AG04450 (cell line): Measurements from ENCODE around the gene MIPEP. TPM values are rescaled to one million over a fixed set of nuclear protein-coding genes. Genes with fewer than 3 reads are reported as not detected.

Experiments used
- CTCF ChIA-PET: fragments of 300-600, 350-600 bp; formaldehyde crosslinking; extraction: SDS; loops from one replicate; lab custom pipeline; 2022; ENCODE audit warnings: antibody characterized with exemption, inconsistent platforms; lab: Charles Lee
- POLR2A ChIA-PET: fragments of 350-600 bp; formaldehyde crosslinking; extraction: SDS; loops from one replicate; lab custom pipeline; 2021; ENCODE audit warnings: antibody characterized with exemption, inconsistent platforms; lab: Yijun Ruan, JAX
- DNase-seq: peaks from one replicate; pipeline ENCODE4 v3.0.0-alpha.2; 2011; ENCODE audit warnings: low read depth, low spot score
- H3K27ac ChIP-seq: one replicate; pipeline ENCODE4 v1.5.1; 2012; ENCODE audit warnings: low read depth, low read length, control low read depth
- H3K27me3 ChIP-seq: one replicate; pipeline ENCODE4 v1.6.0; 2012; ENCODE audit warnings: low read length; ENCODE audit not compliant: control insufficient read depth, insufficient read depth
- H3K4me3 ChIP-seq: 2 replicates; pipeline ENCODE4 v1.5.1; 2011; ENCODE audit warnings: mild to moderate bottlenecking, low read depth, low read length, control low read depth
- H3K9me3 ChIP-seq: 2 replicates; pipeline ENCODE4 v1.5.1; 2012; ENCODE audit warnings: low read length; ENCODE audit not compliant: control insufficient read depth, insufficient read depth
- polyA plus RNA-seq: library from polyadenylated mRNA; depleted of rRNA; stranded (reverse); fragments of >200 nt; gene quantifications from 2 replicates; pipeline ENCODE4 v1.2.3, GENCODE V29; 2011
- TF ChIP-seq, protein P1 (sequence below): IDR thresholded peaks from 2 replicates; pipeline ENCODE4 v1.5.1; 2011; ENCODE audit warnings: low read depth, low read length, control low read depth, inconsistent platforms

Gene MIPEP
- polyA plus RNA-seq, 1 experiment, result 40.8 TPM

DNA sequence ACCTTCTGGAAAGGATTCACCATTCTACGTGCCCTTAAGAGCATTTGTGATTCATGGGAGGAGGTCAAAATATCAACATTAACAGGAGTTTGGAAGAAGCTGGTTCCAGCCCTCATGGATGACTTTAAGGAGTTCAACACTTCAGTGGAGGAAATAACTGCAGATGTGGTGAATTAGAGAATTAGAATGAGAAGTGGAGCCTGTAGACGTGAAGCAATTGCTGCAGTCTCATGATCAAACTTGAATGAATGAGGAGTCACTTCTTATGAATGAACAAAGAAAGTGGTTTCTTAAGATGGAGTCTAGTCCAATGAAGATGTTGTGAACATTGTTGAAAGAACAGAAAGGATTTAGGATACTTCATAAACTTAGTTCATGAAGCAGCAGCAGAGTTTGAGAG lies 189.9 kb downstream of the MIPEP start:
- no peak overlapping the region for H3K27ac ChIP-seq
- DNase-seq, result no peak
- ChIA-PET CTCF (no interaction called here), POLR2A (interaction anchor here (0.7 kb wide), 1 partner anchor 26 kb away, joined by 3 read pairs; no protein-coding TSS in a partner anchor)
- TF ChIP-seq, protein P1, sequence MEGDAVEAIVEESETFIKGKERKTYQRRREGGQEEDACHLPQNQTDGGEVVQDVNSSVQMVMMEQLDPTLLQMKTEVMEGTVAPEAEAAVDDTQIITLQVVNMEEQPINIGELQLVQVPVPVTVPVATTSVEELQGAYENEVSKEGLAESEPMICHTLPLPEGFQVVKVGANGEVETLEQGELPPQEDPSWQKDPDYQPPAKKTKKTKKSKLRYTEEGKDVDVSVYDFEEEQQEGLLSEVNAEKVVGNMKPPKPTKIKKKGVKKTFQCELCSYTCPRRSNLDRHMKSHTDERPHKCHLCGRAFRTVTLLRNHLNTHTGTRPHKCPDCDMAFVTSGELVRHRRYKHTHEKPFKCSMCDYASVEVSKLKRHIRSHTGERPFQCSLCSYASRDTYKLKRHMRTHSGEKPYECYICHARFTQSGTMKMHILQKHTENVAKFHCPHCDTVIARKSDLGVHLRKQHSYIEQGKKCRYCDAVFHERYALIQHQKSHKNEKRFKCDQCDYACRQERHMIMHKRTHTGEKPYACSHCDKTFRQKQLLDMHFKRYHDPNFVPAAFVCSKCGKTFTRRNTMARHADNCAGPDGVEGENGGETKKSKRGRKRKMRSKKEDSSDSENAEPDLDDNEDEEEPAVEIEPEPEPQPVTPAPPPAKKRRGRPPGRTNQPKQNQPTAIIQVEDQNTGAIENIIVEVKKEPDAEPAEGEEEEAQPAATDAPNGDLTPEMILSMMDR, result no peak
- peaks cover 19% of the 10 kb centered on the region; the same call in 1 of the 2 replicates for H3K9me3 ChIP-seq
- no peaks in the 10 kb centered on the region for H3K27me3 ChIP-seq
- no peak overlapping the region for H3K4me3 ChIP-seq

DNA sequence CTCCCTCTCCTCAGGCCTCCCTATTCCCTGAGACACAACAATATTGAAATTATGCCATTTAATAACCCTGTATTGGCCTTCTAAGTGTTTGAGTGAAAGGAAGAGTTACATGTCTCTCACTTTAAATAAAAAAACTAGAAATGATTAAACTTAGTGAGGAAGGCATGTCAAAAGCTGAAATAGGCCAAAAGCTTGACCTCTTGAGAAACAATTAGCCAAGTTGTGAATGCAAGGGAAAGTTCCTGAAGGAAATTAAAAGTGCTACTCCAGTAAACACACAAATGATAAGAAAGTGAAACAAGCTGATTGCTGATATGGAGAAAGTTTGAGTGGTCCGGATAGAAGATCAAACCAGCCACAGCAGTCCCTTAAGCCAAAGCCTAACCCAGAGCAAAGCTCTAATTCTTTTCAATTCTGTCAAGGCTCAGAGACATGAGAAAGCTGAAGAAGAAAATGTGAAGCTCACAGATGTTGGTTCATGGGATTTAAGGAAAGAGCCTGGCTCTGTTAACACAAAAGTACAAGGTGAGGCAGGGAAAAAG lies 191.4 kb downstream of the MIPEP start:
- DNase-seq, result no peak
- ChIA-PET CTCF (interaction anchor here (0.8 kb wide), 1 partner anchor 10 kb away, joined by 3 read pairs; no protein-coding TSS in a partner anchor), POLR2A (interaction anchor here (0.6 to 1.1 kb wide), 2 partner anchors 17 to 25 kb away, joined by 3 to 5 read pairs; no protein-coding TSS in a partner anchor)
- no peaks in the 10 kb centered on the region for H3K27me3 ChIP-seq
- H3K9me3 ChIP-seq, result peaks cover 19% of the 10 kb centered on the region; the same call in 1 of the 2 replicates
- TF ChIP-seq, protein P1, result no peak
- H3K27ac ChIP-seq, result no peak overlapping the region
- H3K4me3 ChIP-seq, result no peak overlapping the region

GRCh38 chr13:23696610-23697009 lies 192.6 kb downstream of the MIPEP start:
- Histone ChIP-seq H3K27me3 (no peaks in the 10 kb centered on the region), H3K4me3 (no peak overlapping the region), H3K9me3 (peaks cover 16% of the 10 kb centered on the region; the same call in 1 of the 2 replicates), H3K27ac (no peak overlapping the region)
- POLR2A ChIA-PET, result no interaction called here
- DNase-seq, result no peak
- CTCF ChIA-PET, result interaction anchor here (0.8 kb wide), 1 partner anchor 56 kb away, joined by 3 read pairs; no protein-coding TSS in a partner anchor
- TF ChIP-seq, protein P1, result no peak

DNA sequence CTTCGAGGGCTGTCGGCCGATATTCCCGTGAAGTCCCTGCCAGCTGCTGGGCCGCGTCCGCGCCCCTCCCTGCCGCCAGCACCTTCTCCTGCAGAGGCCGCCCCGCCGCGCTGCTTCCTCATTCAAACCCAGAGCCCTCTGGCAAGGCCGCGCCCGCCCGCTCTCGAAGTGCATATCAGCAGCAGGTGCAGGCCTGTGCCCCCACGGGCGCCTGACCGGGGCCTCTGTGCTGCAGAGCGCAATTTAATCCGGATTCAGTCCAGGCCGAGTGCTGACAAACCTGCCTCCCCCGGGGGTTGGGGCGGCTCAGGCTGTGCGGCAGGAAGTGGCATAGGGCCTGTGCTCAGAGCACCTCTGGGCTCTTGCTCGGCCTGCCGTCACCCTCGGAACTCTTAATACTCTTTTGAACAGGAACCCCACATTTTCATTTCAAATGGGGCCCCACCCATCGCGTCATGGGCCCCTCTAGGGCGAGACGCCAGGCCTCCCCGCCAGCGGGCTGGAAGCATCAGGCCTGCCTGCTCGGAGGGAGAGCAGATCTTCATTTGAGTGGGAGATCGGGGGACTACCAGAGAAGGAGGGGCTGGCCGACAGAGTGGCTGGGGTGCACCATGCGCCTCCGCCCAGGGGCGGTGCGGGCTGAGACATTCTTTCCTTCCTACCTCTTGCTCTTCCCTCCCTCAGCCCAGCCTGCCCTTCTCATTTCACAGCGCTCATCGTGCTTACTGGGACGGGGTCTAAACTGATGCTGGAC lies 193.3 kb downstream of the MIPEP start:
- TF ChIP-seq, protein P1, result no peak
- DNase-seq, result no peak
- peaks cover 16% of the 10 kb centered on the region; the same call in 1 of the 2 replicates for H3K9me3 ChIP-seq
- H3K4me3 ChIP-seq, result no peak overlapping the region
- no peak overlapping the region for H3K27ac ChIP-seq
- ChIA-PET CTCF (interaction anchor here (0.8 kb wide), 1 partner anchor 57 kb away, joined by 3 read pairs; no protein-coding TSS in a partner anchor), POLR2A (no interaction called here)
- no peaks in the 10 kb centered on the region for H3K27me3 ChIP-seq

- peaks cover 16% of the 10 kb centered on the region; the same call in 1 of the 2 replicates for H3K9me3 ChIP-seq
- H3K4me3 ChIP-seq, result no peak overlapping the region
- ChIA-PET POLR2A (no interaction called here), CTCF (no interaction called here)
- no peak overlapping the region for H3K27ac ChIP-seq
- no peaks in the 10 kb centered on the region for H3K27me3 ChIP-seq
- no peak for DNase-seq
- TF ChIP-seq, protein P1, result no peak
These were observed 194.0 kb downstream of the MIPEP start for GRCh38 chr13:23695196-23695595.
